CD14-positive monocyte (primary cell): ENCODE results near the gene RAET1E. TPM values are rescaled to one million over a fixed set of nuclear protein-coding genes. Genes with fewer than 3 reads are reported as not detected.
"Not testable (repeated sequence)": the region's sequence is repeated elsewhere in the genome, so short reads cannot be mapped to it uniquely, and the experiment has no call there.

Experiments used
- DNase-seq, 3 donors: peaks; one replicate each; pipeline ENCODE4 v3.0.0-alpha.2; 2011 to 2022
- H2AFZ ChIP-seq: 2 replicates; pipeline ENCODE4 v1.6.0; 2012; ENCODE audit warnings: mild to moderate bottlenecking, low read depth, low read length, inconsistent platforms; ENCODE audit not compliant: insufficient read depth, poor library complexity, severe bottlenecking
- H3K27ac ChIP-seq, 2 donors: 1 replicate in 1 of 2; 2 replicates in 1 of 2; pipeline ENCODE4 v1.5.1; 2012 to 2013; ENCODE audit warnings: low read length in 2 of 2, control low read depth in 1 of 2, inconsistent platforms in 1 of 2, low read depth in 1 of 2, mild to moderate bottlenecking in 1 of 2
- H3K27me3 ChIP-seq, 2 donors: one replicate each; pipeline versions ENCODE4 v1.6.0 to v1.6.1; 2011 to 2013; ENCODE audit warnings: low read length in 2 of 2; ENCODE audit not compliant: control insufficient read depth in 2 of 2, insufficient read depth in 2 of 2
- H3K36me3 ChIP-seq, 2 donors: replicated peaks in 1 of 2; 1 replicate in 1 of 2; 2 replicates in 1 of 2; pipeline versions ENCODE4 v1.5.1 to v1.6.1; 2012 to 2013; ENCODE audit warnings: low read length in 2 of 2, control low read depth in 1 of 2, inconsistent platforms in 1 of 2, mild to moderate bottlenecking in 1 of 2; ENCODE audit not compliant: insufficient read depth in 2 of 2, control insufficient read depth in 1 of 2
- H3K4me1 ChIP-seq, 2 donors: 1 replicate in 1 of 2; 2 replicates in 1 of 2; pipeline versions ENCODE4 v1.5.1 to v1.6.1; 2012 to 2013; ENCODE audit warnings: low read length in 2 of 2, control low read depth in 1 of 2, inconsistent platforms in 1 of 2, mild to moderate bottlenecking in 1 of 2, moderate library complexity in 1 of 2; ENCODE audit not compliant: insufficient read depth in 2 of 2, control insufficient read depth in 1 of 2
- H3K4me2 ChIP-seq: replicated peaks from 2 replicates; pipeline ENCODE3; 2012; ENCODE audit warnings: low read length, moderate library complexity, mild to moderate bottlenecking; ENCODE audit not compliant: poor library complexity, severe bottlenecking; ENCODE audit errors: extremely low read depth
- H3K4me3 ChIP-seq, 3 experiments: fragments of 200-600 bp in 1 of 3; sonication (generic) in 1 of 3; replicated peaks in 1 of 3; 1 replicate in 2 of 3; 2 replicates in 1 of 3; pipeline ENCODE4 v1.5.1; 2011 to 2013; ENCODE audit warnings: low read length in 3 of 3, mild to moderate bottlenecking in 3 of 3, control low read depth in 2 of 3, low read depth in 2 of 3, inconsistent platforms in 1 of 3, moderate library complexity in 1 of 3
- H3K79me2 ChIP-seq: 2 replicates; pipeline ENCODE4 v1.6.0; 2012; ENCODE audit warnings: mild to moderate bottlenecking, control low read depth, inconsistent platforms, low read length, moderate library complexity; ENCODE audit not compliant: insufficient read depth
- H3K9ac ChIP-seq: 2 replicates; pipeline ENCODE4 v1.6.0; 2017; ENCODE audit warnings: low read length, mild to moderate bottlenecking; ENCODE audit not compliant: insufficient read depth, poor library complexity, severe bottlenecking
- H3K9me3 ChIP-seq, 2 donors: replicated peaks in 1 of 2; 1 replicate in 1 of 2; 2 replicates in 1 of 2; pipeline versions ENCODE4 v1.5.1 to v1.6.1; 2012 to 2013; ENCODE audit warnings: low read length in 2 of 2, control low read depth in 1 of 2; ENCODE audit not compliant: control insufficient read depth in 1 of 2, insufficient read depth in 1 of 2
- H4K20me1 ChIP-seq: 2 replicates; pipeline ENCODE4 v1.6.0; 2012; ENCODE audit warnings: mild to moderate bottlenecking, low read length, control low read depth, moderate library complexity; ENCODE audit not compliant: insufficient read depth
- H3K27ac Mint-ChIP-seq, 7 donors: one replicate each; pipeline ENCODE4 v1.8.0; 2020; ENCODE audit warnings: mild to moderate bottlenecking in 7 of 7, mixed read lengths in 7 of 7, moderate library complexity in 6 of 7, inconsistent platforms in 2 of 7
- H3K27me3 Mint-ChIP-seq, 3 donors: one replicate each; pipeline ENCODE4 v1.8.0; 2021 to 2022; ENCODE audit warnings: low read depth in 3 of 3, mild to moderate bottlenecking in 3 of 3, mixed read lengths in 3 of 3, moderate library complexity in 3 of 3, inconsistent platforms in 1 of 3
- H3K36me3 Mint-ChIP-seq, 2 donors: one replicate each; pipeline ENCODE4 v1.8.0; 2020; ENCODE audit warnings: mixed read lengths in 2 of 2, inconsistent platforms in 1 of 2, mild to moderate bottlenecking in 1 of 2
- H3K4me1 Mint-ChIP-seq: one replicate; pipeline ENCODE4 v1.8.0; 2020; ENCODE audit warnings: mild to moderate bottlenecking, mixed read lengths
- H3K4me3 Mint-ChIP-seq, 2 donors: one replicate each; pipeline ENCODE4 v1.8.0; 2020; ENCODE audit warnings: mild to moderate bottlenecking in 2 of 2, mixed read lengths in 2 of 2, moderate library complexity in 1 of 2
- H3K9me3 Mint-ChIP-seq, 7 donors: one replicate each; pipeline ENCODE4 v1.8.0; 2020 to 2022; ENCODE audit warnings: mixed read lengths in 7 of 7, mild to moderate bottlenecking in 6 of 7, moderate library complexity in 6 of 7, inconsistent platforms in 2 of 7
- WGBS: methylation state at CpG from one replicate; pipeline ENCODE4 v1.1.5; 2013; ENCODE audit warnings: missing lambda C conversion rate; ENCODE audit not compliant: insufficient coverage; 5-methylcytosine and 5-hydroxymethylcytosine counted together
- intact Hi-C, 2 donors: fragments of 100-400 bp; cut with micrococcal nuclease; formaldehyde crosslinking; loops; one replicate each; pipeline versions ENCODE4 v1.15.0 to v1.15.1; 2023
- polyA plus RNA-seq, 3 donors: library from polyadenylated mRNA; depleted of rRNA in 1 of 3; unstranded in 2 of 3; stranded (reverse) in 1 of 3; fragments of 300-500 nt in 2 of 3; fragments of >200 nt in 1 of 3; fragmentation: Illumina TruSeq in 2 of 3; gene quantifications; 1 replicate in 2 of 3; 2 replicates in 1 of 3; pipeline ENCODE4 v1.2.3, GENCODE V29; 2012 to 2021
- TF ChIP-seq, protein P1 (sequence below): fragments of 200-600 bp; IDR thresholded peaks from one replicate; pipeline ENCODE4 v1.8.0; 2022; ENCODE audit warnings: antibody characterized with exemption, mild to moderate bottlenecking

Gene RAET1E
- polyA plus RNA-seq, 3 donors = not detected

- intact Hi-C loops = no loop called here
- H3K36me3 Mint-ChIP-seq = no peaks in the 10 kb centered on the region
- Histone ChIP-seq H3K4me2 (no peak overlapping the region), H4K20me1 (no peaks in the 10 kb centered on the region), H3K27ac (no peak overlapping the region), H3K27me3 (no peaks in the 10 kb centered on the region), H3K4me3 (no peak overlapping the region), H3K79me2 (no peaks in the 10 kb centered on the region), H3K36me3 (no peaks in the 10 kb centered on the region), H3K9me3 (no peaks in the 10 kb centered on the region), H3K9ac (no peak overlapping the region), H2AFZ (no peak overlapping the region), H3K4me1 (peaks cover 7 to 21% of the 10 kb centered on the region in 2 donors)
- peaks cover 21% of the 10 kb centered on the region for H3K4me1 Mint-ChIP-seq
- H3K4me3 Mint-ChIP-seq = no peak overlapping the region
- no peaks in the 10 kb centered on the region for H3K9me3 Mint-ChIP-seq
- TF ChIP-seq, protein P1, sequence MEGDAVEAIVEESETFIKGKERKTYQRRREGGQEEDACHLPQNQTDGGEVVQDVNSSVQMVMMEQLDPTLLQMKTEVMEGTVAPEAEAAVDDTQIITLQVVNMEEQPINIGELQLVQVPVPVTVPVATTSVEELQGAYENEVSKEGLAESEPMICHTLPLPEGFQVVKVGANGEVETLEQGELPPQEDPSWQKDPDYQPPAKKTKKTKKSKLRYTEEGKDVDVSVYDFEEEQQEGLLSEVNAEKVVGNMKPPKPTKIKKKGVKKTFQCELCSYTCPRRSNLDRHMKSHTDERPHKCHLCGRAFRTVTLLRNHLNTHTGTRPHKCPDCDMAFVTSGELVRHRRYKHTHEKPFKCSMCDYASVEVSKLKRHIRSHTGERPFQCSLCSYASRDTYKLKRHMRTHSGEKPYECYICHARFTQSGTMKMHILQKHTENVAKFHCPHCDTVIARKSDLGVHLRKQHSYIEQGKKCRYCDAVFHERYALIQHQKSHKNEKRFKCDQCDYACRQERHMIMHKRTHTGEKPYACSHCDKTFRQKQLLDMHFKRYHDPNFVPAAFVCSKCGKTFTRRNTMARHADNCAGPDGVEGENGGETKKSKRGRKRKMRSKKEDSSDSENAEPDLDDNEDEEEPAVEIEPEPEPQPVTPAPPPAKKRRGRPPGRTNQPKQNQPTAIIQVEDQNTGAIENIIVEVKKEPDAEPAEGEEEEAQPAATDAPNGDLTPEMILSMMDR = no peak
- peaks cover 0 to 6% (median 3%) of the 10 kb centered on the region in 3 donors for H3K27me3 Mint-ChIP-seq
- DNase-seq = no peak
- H3K27ac Mint-ChIP-seq = no peak overlapping the region
- WGBS = 90% methylated on average over 2 of the region's 5 CpGs
These were observed 42.8 kb downstream of the RAET1E start for GRCh38 chr6:149855040-149855654.

- no peak overlapping the region for H3K4me2 ChIP-seq
- no peak overlapping the region for H3K27ac ChIP-seq
- H3K4me3 Mint-ChIP-seq = no peak overlapping the region
- H3K27me3 ChIP-seq = no peaks in the 10 kb centered on the region
- H3K4me1 ChIP-seq = peaks cover 7 to 21% of the 10 kb centered on the region in 2 donors
- peaks cover 21% of the 10 kb centered on the region for H3K4me1 Mint-ChIP-seq
- peaks cover 0 to 7% (median 3%) of the 10 kb centered on the region in 3 donors for H3K27me3 Mint-ChIP-seq
- no peak overlapping the region for H2AFZ ChIP-seq
- no peaks in the 10 kb centered on the region for H3K36me3 ChIP-seq
- no peaks in the 10 kb centered on the region for H3K9me3 ChIP-seq
- DNase-seq = no peak
- H3K9ac ChIP-seq = no peak overlapping the region
- H3K79me2 ChIP-seq = no peaks in the 10 kb centered on the region
- H3K27ac Mint-ChIP-seq = no peak overlapping the region
- WGBS = 74% methylated on average over 6 of the region's 6 CpGs
- H3K9me3 Mint-ChIP-seq = no peaks in the 10 kb centered on the region
- TF ChIP-seq, protein P1 = no peak
- H3K36me3 Mint-ChIP-seq = no peaks in the 10 kb centered on the region
- H4K20me1 ChIP-seq = no peaks in the 10 kb centered on the region
- intact Hi-C loops = no loop called here
- no peak overlapping the region for H3K4me3 ChIP-seq
These were observed 43.4 kb downstream of the RAET1E start for GRCh38 chr6:149854532-149854931.

DNA sequence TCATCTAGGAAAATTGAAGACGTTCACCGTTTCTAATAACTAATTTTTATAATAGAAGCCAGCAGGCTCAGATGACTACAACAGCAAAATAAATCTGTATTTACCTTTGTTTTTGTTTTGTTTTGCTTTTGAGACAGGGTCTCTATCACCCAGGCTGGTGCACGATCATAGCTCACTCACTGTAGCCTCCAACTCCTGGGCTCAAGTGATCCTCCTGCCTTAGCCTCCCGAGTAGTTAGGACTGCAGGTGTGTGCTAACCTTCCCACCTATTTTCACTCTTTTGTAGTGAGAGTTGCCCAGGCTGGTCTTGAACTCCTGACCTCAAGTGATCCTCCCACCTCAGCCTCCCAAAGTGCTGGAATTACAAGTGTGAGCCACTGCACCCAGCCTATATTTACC is 43.9 kb downstream of the RAET1E start:
- H3K4me3 Mint-ChIP-seq, H3K27me3 Mint-ChIP-seq, H3K36me3 Mint-ChIP-seq, intact Hi-C loops, DNase-seq, H4K20me1 ChIP-seq, H3K36me3 ChIP-seq, H3K9me3 ChIP-seq, H3K27me3 ChIP-seq, H2AFZ ChIP-seq, H3K9ac ChIP-seq, H3K4me2 ChIP-seq, H3K9me3 Mint-ChIP-seq, H3K4me3 ChIP-seq, H3K79me2 ChIP-seq, H3K27ac Mint-ChIP-seq, H3K27ac ChIP-seq: not testable (repeated sequence)
- peaks cover 21% of the 10 kb centered on the region for H3K4me1 Mint-ChIP-seq
- H3K4me1 ChIP-seq = peaks cover 7 to 21% of the 10 kb centered on the region in 2 donors
- no CpG with 5 or more reads among the region's 4 CpGs for whole genome bisulfite sequencing
